ENCODE results near the gene GLIS1.
"Not testable (repeated sequence)": the region's sequence is repeated elsewhere in the genome, so short reads cannot be mapped to it uniquely, and the experiment has no call there.

GLIS1 gene

GRCh38 chr1:53556657-53557227 is 182.2 kb downstream of the GLIS1 start:
- DNase-seq = no peak

GRCh38 chr1:53555620-53556326 is 183.2 kb downstream of the GLIS1 start:
- DNase-seq = not testable (repeated sequence)

DNA sequence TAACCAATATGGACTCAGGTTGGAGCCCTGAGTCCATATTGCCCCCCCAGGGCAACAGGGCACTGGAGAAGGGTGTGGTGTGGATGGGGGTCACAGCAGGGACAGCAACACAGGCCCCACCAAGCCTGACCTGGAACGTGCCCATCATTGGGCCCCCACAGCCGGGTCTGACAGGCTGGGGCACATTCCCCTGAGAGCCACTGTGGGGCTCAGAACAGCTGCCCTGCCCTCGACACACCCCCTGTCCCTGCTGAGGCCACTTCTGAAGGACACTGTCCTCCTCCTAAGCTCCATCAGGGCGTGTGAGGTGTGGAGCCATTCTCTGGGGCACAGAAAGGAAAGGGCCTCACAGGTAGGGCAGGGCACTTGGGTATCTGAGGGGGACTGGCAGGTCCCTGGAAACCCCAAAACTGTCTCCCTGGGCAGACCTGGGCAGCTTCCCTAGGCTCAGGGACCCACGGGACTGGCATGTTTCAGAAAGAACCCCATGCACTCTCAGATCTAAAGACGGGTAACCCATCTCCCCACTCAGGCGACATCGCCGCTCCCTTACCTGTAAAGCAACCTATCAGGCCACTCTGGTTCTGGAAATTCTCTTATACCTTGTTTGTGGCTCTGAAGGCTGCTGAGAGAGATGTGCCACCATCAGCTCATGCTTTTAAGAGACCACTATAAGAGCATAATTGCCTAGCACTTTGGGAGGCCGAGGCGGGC is 184.2 kb downstream of the GLIS1 start:
- no peak for DNase-seq

DNA sequence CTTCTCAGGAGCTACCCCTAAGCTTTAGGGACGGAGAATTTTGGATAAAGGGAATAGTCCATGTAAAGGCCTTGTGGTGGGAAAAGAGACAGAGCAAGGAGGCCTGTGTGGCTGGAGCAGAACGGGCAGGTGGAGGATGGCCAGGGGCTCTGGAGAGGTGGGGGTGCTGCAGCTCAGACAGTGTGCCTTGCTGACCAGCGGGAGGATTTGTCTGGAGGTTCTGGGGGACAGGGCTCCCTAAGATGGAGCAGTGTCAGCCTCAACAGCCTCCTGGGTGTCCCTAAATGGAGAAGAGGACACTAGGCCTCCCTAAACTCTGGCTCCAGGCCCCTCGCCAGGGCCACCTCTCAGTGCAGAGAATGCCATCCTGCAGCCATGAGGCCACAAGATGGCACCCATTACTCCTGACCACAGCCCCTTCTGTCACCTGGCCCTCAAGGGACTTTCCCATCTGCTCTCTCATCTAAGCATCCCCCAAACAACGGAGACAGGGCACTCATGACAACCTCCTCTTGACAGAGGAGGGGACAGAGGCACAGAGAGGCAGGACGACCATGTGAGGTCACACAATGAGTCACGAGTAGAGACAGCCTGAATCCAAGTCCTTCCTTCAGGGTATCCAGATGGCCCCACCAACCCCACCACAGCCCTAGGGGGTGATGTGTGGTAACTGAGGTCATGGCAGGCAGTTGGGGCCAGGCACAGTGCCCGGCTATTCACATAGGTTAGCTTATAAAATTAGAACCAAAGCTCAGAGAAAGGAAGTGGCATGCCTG is 185.0 kb downstream of the GLIS1 start:
- DNase-seq = no peak

GRCh38 chr1:53552981-53553733 is 185.8 kb downstream of the GLIS1 start:
- no peak for DNase-seq

- no peak for DNase-seq
These were observed 186.7 kb downstream of the GLIS1 start for GRCh38 chr1:53552146-53552861.

- no peak for DNase-seq
These were observed 187.5 kb downstream of the GLIS1 start for GRCh38 chr1:53551428-53551995.

DNA sequence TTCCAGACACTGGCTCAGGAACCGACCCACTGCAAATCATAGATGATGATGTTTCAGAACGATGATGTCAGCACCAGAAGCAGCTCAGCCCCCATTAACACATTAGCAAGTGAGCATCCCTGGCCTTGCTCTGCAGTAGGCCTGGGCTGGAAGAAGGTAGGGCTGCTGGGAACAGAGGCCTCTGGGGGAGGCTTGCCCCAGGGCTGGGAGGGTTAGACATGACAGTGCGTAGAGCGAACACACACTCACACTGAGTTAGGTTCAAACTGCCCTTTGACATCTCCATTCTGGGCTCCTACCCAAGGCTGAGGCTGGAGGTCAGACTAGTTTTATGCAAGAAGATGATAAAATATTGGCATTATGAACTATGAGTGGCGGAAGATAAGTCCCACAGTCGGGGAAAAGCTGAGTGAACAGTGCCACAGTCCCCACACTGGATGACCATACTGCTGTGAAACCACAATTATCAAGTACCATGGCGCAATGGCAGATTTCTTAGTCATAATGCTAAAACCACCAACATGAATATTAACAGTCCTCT is 188.7 kb downstream of the GLIS1 start:
- DNase-seq = no peak

GRCh38 chr1:53549781-53550180 is 189.2 kb downstream of the GLIS1 start:
- no peak for DNase-seq

DNA sequence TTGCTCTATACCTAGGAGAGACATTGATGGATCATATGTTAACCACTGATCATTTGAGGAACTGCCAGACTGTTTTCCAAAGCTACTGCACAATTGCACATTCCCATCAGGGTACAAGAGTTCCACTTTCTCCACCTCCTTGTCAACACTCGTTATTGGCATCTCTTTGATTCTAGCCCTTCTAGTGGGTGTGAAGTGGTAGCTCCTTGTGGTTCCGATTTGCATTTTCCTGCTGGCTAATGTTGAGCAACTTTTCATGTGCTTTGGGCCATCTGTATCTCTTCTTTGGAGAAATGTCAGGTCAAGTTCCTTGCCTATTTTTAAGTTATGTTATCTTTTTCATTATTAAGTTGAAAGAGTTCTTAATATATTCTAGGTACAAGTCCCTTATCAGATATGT is 189.7 kb downstream of the GLIS1 start:
- DNase-seq = no peak

GRCh38 chr1:53548031-53548491 is 190.9 kb downstream of the GLIS1 start:
- no peak for DNase-seq

GRCh38 chr1:53547231-53547790 is 191.7 kb downstream of the GLIS1 start:
- DNase-seq = no peak

DNA sequence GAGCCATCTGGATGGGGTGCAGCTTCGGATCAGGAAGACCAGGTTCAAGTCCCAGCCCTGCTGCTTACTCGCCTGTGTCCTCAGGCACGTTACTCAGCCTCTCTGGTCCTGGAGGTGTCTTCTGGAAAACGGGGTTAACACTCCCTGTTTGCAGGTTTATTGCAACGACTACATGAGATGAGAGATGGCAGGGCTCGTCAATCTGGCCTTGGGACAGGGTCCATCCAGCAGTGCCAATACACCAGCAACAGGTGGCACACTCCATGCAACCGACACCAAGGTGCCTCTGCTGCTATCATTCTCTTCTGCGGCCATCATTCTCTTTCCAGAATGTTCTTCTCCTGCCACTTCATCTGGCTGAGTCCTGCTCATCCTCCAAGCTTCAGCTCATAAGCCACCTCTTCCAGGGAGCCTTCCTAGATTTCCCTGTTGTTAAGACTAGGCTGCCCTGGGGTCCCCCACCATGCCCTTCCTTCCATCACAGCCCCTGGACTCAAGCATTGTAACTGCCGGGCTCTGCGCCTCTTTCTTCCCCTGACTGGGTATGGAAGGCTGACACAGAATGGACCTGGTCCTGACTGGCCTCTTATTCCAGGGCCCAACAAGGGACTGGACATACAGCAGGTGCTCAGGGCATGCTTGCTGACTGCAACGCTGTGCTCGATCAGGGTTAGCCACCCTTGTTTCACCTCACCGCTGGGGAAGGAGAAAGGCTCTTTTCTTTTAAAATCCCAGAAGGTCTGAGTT is 192.4 kb downstream of the GLIS1 start:
- DNase-seq = no peak

DNA sequence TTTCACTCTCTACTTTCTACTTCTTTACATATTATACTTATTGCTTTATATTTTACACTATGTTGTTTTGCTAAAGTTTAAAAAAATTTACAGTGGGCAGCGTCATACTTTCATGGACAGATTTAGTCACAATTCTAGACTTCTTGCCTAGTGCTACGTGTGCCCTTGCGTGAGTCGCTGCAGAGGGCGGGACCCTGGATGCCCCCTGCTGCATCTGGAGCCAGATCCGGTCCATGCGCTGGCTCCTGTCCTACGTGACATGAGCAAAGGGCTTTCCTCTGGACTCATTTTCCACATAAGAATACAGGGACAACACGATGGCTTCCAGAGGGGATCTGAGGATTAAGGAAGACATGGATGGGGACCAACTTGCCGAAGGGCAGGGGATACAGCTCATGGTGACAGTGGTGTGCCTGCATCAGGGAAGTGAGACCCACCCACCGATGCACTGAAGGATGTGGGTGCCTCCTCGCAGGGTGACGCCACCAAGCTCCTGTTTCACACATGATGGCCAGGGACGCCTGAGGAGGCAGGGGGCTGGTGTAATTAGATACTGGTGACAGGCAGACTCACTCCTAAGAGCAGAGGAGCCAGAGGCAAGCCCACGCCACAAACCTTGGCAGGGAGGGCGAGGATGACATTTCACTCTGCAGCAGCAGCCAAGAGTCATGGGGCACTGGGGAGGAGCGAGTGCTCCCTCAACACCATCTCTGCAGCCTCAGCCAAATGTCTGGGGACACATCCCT is 193.1 kb downstream of the GLIS1 start:
- DNase-seq = no peak

DNA sequence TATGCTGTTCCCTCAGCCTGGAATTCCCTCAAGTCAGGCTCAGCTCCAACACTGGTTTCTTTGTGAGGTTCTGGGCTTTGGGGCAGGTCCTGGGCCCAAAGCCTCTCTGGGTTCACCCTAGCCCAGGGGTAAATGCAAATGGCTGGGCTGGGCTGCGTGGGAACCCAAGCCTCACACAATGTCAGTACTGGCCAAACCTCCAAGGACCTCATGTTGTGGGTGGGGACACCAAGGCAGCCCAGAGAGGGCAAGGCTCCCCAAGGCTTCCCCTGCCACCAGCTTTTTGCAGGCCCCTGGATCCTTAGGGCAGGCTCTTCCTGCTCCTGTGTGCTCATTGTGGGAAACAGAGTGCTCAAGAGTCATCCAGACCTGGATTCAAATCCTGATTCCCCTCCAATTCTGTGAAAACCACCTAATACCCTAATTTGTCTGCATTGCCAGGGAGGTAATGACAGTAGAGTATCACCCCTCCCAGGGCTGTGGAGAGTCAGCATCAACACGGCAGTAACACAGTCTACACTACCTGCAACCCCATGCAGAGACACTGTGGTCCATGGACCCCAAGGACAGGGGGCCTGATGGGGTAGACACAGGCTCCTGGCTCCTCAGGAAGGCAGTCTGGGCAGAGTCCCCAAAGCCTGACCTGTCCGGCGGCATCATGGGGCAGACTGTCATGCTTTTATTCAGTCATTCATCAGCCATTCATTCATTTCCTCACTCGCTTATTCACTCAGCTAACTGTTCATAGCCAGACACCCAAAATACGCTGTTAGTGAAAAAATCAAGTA is 194.0 kb downstream of the GLIS1 start:
- DNase-seq = no peak

GRCh38 chr1:53543778-53544695 is 194.9 kb downstream of the GLIS1 start:
- DNase-seq = no peak

DNA sequence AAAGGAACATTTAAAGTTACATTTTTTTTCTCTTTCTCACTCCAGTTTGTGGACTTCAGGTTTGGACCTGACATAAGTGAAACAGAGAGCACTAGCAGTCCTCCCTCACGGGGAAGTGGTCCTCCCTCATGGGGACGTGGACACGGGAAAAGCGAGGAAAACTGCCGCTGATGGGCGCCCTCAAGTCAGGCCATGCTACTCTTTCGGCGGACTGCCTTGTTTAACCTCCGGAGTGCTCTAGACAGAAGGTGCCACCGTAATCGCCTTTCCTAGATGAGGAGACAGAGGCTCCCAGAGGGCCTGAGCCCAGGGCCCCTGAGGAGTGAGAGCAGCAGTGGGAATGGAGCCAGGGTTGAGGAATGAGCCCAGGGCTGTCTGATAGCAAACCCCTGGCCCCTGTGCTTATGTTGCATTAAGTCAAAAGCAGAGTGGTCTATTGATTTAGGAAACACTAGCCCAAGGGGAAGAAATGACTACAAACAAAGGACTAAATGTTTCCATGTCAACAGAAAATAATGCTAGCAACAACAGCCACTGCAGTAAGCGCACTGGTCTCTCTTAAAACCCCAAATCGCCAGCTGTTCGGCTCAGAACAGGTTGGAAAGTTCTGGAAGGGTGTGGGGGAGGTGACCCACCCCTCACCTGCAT is 195.7 kb downstream of the GLIS1 start:
- DNase-seq = no peak

All from activated CD8-positive, alpha-beta memory T cell treated with anti-CD3 and anti-CD28 coated beads for 24 hours (primary cell).